ENCODE measurements around the gene AGR3.
A peak's percentile ranks its signal among the peaks of the same experiment; 100 is the strongest.

The AGR3 gene

DNA sequence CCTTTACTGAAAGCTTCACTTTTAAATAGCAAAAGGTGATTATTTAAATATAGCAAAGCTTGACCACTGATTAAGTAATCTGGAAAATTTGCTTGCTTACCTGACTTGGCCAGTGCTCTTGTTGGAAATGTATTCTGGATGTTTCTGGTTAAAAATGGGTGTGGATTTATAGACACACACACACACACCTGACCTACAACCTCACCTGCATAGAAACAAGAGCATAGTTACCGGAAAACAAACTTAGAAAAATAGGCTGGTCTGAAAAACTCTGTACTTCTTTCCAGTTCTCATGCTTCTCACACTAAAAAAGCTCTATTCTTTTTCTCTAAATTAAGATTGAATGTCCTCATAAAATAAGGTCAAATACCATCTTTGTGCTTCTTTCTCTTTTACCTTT is at the start of gene AGR3:
Gene AGR3 (minus strand): TSS at position 140 of the 400 bp plus-strand sequence. CDS start 3,365 bp downstream, outside the sequence.
- no peak for DNase-seq

DNA sequence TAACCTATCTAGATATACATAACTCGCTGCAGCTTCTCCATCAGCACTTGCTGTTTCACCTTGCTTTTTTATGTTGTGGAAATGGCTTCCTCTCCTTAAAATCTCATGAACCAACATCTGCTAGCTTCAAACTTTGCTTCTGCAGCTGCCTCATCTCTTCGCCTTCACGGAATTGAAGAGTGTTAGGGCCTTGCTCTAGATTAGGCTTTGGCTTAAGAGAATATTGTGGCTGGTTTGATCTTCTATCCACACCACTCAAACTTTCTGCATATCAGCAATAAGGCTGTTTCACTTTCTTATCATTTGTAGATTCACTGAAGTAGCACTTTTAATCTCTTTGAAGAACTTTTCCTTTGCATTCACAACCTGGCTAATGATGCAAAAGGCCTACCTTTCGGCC is 49.2 kb upstream of the AGR3 start:
- no peak for DNase-seq

DNA sequence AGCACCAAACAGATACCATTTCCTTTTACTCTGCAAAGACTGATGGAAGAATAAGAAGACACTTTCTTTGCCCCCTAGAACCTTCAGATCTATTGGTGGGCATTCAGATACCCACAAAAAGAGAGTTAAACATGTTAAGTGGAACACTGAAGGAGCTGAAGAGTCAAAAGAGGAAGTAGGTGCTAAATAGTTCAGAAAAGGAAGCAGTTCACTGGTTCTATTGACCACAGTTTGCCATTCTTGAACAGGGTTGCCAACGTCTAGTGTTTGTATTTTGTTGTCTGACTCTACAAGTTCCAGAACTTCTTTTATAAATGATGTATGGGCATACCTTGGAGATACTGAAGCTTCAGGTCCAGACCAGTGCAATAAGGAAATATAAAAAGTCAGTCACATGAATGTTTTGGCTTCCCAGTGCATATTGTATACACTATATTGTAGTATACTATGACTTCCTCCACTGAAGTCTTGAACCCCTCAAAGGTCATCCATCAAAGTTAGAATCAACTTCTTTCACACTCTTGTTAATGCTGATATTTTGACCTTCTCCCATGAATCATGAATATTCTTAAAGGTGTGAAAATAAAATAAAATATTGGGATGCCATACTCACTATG is 47.5 kb upstream of the AGR3 start:
- DNase-seq = no peak

DNA sequence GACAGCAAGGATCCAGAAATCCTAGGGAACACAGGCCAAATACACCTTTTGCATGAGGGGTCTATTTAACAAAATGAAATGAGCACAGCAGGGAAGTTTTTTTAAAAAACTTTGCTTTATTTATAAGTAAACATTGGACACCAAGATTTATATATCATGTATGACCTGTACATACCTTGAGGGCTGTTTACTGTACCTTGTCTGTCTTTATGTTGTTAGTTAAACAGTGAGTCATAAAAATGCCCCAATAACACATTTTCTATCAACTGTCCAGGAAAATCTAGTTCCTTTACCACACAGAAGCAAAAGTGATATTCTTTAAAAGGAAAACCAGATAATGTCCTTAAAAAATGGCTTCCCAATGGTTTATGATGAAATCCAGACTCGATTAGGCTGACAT is 45.1 kb upstream of the AGR3 start:
- DNase-seq = no peak

DNA sequence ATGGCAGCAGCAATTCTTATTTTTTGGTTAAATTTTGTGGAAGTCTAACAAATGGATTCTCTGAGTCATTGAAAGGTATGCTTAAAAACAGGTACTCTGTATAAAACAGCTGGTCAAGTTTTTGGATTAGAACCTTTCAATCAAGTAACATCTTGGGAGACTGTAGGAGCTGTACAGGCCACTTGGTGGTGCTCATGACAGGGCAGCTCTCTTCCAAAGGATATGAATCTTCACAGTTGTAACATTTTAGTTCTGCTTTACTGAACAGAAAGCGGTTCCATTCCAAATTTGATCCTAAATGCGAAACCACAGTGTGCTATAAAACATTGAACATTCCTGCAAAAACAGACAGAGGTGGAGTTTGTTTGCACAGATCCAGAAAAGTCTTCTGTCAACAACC is 44.5 kb upstream of the AGR3 start:
- peak; percentile 19 for DNase-seq

GRCh38 chr7:16925609-16926008 is 43.8 kb upstream of the AGR3 start:
- DNase-seq = no peak

DNA sequence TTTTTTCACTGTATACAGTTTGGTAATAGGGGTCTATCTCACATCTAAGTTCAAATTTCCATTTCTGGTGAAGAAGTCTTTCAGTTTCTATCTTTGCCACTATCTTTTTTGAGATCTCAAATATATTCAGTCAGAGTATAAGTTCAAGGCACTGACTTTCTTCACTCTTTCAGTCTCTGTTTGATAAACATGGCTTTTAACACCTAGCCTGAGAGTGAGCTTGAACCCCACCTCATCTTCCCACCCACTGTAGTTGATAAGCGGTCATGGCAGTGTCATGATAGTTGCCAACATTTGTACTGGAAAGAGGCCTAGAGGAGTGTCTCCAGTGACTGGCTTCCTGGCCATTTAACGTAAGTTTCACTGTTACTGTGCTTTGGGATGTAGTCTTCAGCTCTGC is 41.2 kb upstream of the AGR3 start:
- DNase-seq = no peak

- no peak for DNase-seq
Measured at GRCh38 chr7:16921644-16922257, 40.0 kb upstream of the AGR3 start.

- DNase-seq = no peak
Measured at GRCh38 chr7:16921151-16921550, 39.4 kb upstream of the AGR3 start.

GRCh38 chr7:16919440-16919839 is 37.7 kb upstream of the AGR3 start:
- DNase-seq = no peak

DNA sequence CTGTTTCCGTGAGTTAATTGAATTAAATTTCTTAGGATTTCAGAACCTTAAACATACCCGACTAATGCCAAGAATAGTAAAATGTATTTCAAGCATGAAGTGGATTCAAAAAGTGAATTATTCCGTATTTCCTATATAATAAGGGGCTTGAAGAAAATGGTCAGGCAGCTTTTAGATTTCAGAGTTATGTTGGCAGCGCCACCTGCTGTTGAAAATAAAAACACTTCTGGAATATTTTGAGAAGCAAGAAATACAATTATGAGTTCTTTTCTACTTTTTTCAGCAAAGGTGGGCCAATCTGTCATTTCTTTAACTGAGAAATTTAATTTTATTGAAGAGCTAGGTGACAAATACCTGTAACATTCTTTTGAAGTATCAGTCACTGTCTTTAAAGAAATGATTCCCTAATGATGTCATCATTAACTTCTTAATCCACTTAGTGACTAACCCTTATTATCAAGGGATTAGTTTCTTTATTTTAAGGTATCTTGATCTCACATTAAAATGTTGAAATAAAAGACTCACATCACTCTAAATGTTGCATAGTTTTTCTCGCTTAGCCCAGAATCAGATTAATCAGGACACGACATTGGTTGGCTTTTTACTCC is 36.6 kb upstream of the AGR3 start:
- peak; percentile 26 for DNase-seq

GRCh38 chr7:16916738-16917137 is 35.0 kb upstream of the AGR3 start:
- no peak for DNase-seq

DNA sequence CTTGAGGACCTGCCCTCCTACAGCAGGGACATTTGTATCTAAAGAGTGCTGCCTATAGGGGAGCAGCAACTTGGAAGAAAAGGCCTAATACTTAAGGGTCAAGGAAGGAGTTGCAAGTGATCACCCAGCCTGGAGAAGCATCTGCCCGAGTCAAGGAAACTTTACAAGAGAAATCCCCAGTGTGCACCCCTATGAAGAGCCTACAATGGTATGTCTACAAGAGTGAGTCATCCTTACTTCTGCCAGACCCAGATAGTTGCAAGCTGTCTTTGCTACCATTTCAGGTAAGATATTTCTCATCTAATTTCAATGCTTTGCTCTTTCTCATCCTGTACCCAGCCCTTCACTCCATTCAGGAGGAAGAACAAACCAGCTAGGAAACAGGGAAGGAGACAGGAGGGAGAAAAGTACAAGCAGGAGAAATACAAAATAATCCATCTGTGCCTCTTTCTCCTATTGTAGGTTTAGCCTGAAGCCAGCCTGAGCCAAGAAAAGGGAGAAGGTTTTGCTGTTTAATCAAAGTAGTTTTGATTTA is 34.4 kb upstream of the AGR3 start:
- DNase-seq = no peak

- no peak for DNase-seq
Measured at GRCh38 chr7:16915405-16915804, 33.6 kb upstream of the AGR3 start.

GRCh38 chr7:16914771-16915170 is 33.0 kb upstream of the AGR3 start:
- no peak for DNase-seq

DNA sequence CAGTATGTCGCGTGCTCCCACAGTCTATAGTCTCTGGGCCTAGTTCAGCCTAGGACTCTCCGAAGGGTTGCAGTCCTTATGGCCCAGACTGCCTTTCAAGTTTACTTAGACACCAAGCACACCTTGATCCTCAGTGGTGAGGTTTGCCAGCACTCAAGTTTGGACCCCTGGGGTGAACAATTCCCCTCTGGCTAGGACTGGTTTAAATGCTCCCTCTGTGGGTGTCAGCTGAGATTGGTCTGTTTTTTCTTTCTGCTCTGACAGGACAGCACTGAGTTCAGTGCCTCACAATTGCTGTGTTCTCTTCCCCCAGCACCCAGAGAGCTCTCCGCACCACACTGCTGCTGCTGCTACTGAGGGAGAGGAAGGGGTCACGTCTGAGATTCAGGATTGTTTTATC is 31.9 kb upstream of the AGR3 start:
- no peak for DNase-seq

DNA sequence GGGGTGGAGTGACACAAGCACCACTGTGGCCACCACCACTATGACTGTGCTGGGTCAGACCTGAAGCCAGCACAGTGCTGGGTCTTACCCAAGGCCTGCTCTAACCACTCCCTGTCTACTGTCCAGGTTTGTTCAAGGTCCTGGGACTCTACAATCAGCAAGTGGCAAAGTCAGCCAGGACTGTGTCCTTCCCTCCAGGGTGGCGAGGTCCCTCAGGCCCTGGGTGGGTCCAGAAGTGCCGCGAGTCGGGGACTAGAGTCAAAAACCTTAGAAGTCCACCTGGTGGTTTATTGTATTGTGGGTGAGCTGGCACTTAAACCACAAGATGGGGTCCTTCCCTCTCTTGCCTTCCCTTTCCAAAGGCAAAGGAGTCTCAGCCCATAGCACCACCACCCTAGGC is 30.8 kb upstream of the AGR3 start:
- DNase-seq = no peak

DNA sequence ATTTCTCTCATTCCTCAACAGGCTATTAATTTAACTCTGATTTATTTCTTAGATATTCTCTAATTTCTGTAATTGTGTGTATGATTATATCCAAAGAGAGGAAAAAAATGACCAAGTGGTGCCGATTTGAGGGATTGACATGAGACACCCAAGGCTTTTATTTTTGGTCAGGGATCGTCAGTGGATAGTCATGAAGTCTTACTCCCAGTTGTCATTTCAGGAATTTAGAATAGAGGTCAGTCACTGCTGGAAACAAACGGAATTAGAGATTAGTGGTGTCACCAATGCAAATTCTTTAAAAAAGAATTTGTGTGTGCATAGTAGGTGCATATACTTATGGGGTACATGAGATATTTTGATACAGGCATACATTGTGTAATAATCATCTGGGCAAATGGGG is 26.8 kb upstream of the AGR3 start:
- DNase-seq = no peak

DNA sequence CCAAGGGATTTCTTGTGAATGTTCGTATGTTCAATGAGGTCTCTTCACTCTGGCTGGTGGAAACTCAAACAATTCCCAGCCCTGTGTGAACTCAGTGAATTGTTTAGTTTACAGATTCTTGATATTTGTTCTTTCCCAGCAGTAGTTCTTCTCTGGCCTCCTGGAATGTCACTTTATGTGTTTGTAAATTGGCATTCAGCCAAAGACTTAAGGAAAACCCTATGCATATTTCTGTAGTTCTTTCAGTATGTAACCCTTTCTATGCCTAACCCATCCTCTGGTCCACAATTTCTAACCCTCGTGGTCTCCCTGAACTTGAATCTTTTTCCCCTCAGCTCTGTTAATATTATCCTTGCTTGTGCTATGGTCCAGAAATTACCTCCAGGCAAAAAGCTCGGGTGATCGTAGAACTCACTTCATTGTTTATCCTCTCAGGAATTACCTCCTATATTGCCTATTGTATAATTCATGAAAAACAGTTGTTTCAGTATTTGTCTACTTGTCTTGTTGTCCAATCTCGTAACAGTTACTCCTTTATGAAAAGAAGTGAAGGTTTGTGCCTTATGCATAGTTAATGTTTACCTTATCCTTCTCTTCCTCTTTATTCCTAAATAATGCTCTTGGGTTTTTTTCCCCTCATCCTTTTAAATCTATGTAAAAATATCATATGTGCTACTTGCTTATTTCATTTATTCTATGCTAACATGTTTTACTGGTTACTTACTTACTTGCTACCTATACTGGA is 23.7 kb upstream of the AGR3 start:
- no peak for DNase-seq

GRCh38 chr7:16904076-16904475 is 22.3 kb upstream of the AGR3 start:
- DNase-seq = no peak

GRCh38 chr7:16900209-16900768 is 18.5 kb upstream of the AGR3 start:
- DNase-seq = no peak

GRCh38 chr7:16891874-16892643 is 10.3 kb upstream of the AGR3 start:
- no peak for DNase-seq

- DNase-seq = peak; percentile 27
Measured at GRCh38 chr7:16891338-16891737, 9.6 kb upstream of the AGR3 start.
